ENCODE results near the gene RNF32.
"Not testable (repeated sequence)": the region's sequence is repeated elsewhere in the genome, so short reads cannot be mapped to it uniquely, and the experiment has no call there.

Gene RNF32

GRCh38 chr7:156639426-156640256 lies 933 bp upstream of the RNF32 start:
- peak overlapping the region; percentile 35 for H3K4me3 ChIP-seq (ENCODE audit: low read depth, low read length)

- H3K4me3 ChIP-seq (ENCODE audit: low read depth, low read length) = peak overlapping the region; percentile 78
Observed at GRCh38 chr7:156640949-156641485, 443 bp downstream of the RNF32 start.

DNA sequence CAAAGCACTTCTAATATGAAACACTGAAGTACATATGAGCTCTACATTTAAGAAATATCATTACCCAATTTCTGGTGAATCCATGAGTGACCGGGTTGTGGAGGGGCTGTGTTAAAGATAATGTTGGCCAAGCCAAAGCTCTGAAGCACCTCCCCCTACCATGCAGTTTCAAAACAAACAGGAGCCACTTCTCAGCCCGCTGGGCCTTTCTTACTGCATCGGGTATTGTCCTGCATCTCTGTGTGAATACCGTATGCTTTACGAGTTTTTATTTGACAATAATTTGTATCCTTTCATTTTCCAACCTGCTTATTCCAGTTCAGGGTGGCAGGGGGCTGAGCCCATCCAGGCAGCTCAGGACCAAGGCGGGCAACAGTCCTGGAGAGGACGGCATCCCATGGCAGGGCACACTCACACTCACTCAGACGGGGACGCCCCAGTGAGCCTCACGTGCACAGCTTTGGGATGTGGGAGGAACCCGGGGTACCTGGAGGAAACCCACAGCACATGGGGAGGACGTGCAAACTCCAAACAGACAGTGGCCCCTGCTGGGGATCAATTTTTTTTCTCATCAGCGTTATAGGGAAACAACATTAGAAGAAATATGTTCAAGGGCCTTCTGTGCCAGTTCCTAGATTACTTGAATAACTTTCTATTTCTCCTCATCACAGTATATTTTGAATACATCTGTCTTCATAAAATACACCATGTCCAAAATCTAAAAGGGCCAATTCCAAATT lies 1.9 kb downstream of the RNF32 start:
- no peak overlapping the region for H3K4me3 ChIP-seq (ENCODE audit: low read depth, low read length)

GRCh38 chr7:156647330-156647729 lies 6.8 kb downstream of the RNF32 start:
- not testable (repeated sequence) for H3K4me3 ChIP-seq (ENCODE audit: low read depth, low read length)

GRCh38 chr7:156650042-156650441 lies 9.5 kb downstream of the RNF32 start:
- no peak overlapping the region for H3K4me3 ChIP-seq (ENCODE audit: low read depth, low read length)

GRCh38 chr7:156651474-156651873 lies 10.9 kb downstream of the RNF32 start:
- H3K4me3 ChIP-seq (ENCODE audit: low read depth, low read length) = no peak overlapping the region

DNA sequence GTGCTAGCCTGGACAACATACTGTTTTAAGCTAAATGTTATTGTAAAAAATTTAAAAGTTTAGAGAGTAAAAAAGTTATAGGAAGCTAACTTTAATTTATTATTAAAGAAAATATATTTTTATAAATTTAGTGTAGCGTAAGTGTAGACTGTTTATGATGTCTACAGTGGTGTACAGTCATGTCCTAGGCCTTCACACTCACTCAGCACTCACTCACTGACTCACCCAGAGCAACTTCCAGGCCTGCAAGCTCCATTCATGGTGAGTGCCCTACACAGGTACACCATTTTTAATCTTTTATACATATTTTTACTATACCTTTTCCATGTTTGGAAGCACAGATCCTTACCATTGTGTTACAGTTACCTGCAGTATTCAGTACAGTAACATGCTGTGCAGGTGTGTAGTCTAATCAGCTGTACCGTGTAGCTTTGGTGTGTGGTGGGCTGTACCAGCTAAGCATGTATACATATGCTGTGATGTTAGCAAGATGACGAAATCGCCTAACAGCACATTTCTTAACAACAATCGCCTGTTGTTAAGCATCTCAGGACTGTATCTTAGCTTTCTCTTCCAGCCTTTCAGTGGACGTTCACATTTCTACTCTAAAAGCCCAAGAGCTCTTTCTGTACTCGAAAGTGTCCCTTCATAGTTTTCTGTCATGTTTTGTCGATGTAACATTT lies 12.5 kb downstream of the RNF32 start:
- H3K4me3 ChIP-seq (ENCODE audit: low read depth, low read length) = no peak overlapping the region

- no peak overlapping the region for H3K4me3 ChIP-seq (ENCODE audit: low read depth, low read length)
Observed at GRCh38 chr7:156654511-156655234, 14.1 kb downstream of the RNF32 start.

- no peak overlapping the region for H3K4me3 ChIP-seq (ENCODE audit: low read depth, low read length)
Observed at GRCh38 chr7:156655251-156655650, 14.7 kb downstream of the RNF32 start.

GRCh38 chr7:156655983-156656382 lies 15.4 kb downstream of the RNF32 start:
- H3K4me3 ChIP-seq (ENCODE audit: low read depth, low read length) = no peak overlapping the region

DNA sequence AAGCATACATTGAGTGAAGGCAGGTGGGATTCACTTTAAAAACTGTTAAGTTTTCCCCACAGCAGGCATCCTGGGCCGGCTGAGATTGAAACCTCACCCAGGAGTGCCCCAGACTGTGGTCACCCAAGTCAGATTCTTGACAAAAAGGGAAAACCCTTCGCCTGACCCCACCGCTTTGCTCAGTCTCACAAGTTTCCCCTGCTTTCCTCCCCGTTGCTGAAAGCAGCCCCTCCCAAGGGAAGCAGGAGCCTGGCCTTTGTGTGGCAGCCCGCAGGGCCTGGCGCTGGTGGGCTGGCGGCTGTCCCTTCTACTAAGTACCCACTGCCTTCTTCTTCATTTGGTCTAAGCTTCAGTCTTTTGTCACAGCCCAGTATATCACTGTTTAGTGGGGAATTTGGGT lies 16.0 kb downstream of the RNF32 start:
- no peak overlapping the region for H3K4me3 ChIP-seq (ENCODE audit: low read depth, low read length)

DNA sequence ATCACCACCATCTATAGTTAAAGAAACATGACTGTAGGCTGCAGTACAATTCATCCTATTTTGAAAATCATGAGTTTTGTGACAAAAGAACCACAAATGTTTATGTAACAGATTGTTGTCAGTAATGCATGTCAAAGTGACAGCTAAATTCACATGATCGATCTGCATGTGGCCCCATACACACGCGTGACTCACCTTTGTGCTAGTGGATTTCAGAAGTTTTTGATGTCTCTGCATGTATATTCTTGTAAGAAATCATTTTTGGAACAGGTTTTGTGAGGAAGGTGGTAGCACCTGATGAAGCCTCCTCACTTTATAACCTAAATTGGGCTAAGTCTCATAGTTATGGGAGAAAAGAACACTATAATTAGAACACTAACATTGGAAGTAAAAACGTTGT lies 17.1 kb downstream of the RNF32 start:
- no peak overlapping the region for H3K4me3 ChIP-seq (ENCODE audit: low read depth, low read length)

GRCh38 chr7:156659203-156659602 lies 18.6 kb downstream of the RNF32 start:
- no peak overlapping the region for H3K4me3 ChIP-seq (ENCODE audit: low read depth, low read length)

DNA sequence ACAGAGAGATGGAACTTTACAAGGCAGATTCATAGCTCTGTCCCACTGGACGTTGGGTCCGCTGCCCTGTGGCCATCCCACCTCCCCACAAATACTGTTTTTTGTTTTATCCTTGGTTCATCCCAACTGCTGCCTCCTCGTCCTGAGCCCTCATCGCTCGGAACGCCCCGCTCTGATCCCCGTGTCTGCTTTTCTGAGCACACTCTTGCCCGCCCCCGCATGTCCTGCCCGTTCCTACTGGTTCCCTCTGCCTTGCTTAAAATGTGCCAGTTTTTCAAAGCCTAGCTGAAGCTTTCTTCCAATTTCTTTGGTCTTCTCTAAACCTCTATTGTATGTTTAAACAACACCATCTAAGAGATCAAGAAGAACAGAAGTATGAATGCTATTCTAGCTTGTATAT lies 19.4 kb downstream of the RNF32 start:
- H3K4me3 ChIP-seq (ENCODE audit: low read depth, low read length) = no peak overlapping the region

DNA sequence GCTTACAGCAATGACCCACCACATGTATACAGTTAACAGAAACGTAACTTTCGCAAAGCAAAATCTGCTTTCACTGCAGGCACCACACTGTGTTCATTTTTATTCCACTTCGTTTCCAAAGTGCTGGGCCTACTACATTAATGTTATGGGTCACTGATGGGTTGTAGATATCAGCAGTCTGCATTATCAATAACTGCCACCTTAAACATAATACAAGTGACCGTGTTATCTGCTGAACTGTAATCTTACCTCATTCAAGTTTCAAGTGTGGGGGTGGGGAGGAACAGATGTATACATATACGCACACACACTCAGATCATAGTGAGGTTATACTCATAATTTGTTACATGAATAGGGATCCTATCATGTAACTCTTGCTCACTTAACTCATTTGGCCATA lies 21.1 kb downstream of the RNF32 start:
- no peak overlapping the region for H3K4me3 ChIP-seq (ENCODE audit: low read depth, low read length)

DNA sequence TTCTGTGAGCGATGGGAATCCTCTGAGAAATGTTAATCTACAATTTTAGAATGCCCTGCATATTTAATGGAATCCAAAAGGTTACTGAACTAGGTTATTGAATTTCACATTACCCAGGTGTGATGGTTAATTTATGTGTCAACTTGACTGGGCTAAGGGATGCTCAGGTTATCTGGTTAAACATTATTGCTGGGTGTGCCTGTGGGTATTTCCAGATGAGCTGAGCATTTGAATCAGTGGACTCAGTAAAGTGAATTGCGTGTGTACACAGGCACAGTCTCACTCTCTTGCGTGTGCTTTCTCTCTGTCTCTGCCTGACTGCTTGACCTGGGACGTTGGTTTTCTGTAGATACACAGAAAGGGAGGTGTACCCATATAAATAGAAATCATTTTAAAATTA lies 21.7 kb downstream of the RNF32 start:
- H3K4me3 ChIP-seq (ENCODE audit: low read depth, low read length) = no peak overlapping the region

DNA sequence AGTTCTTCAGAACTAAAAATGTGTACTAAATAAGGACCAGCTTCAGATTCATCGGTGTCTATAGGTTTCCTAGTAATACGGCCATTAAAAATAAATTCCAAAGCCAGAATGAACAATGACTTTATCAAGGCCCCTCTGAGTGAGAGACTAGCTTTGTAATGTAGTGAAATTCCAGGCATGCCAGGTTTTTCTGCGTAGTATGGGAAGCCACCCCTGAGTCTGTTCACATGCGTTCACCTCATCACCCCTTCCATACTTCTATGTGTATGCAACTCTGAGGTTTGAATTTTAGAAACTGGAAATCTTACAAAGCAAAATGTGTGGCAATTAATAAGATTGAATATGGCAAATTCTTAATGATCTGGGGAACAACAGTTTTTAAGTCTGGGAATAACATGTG lies 24.5 kb downstream of the RNF32 start:
- no peak overlapping the region for H3K4me3 ChIP-seq (ENCODE audit: low read depth, low read length)

- H3K4me3 ChIP-seq (ENCODE audit: low read depth, low read length) = no peak overlapping the region
Observed at GRCh38 chr7:156666368-156667109, 26.0 kb downstream of the RNF32 start.

GRCh38 chr7:156667110-156667426 lies 26.5 kb downstream of the RNF32 start:
- no peak overlapping the region for H3K4me3 ChIP-seq (ENCODE audit: low read depth, low read length)

- no peak overlapping the region for H3K4me3 ChIP-seq (ENCODE audit: low read depth, low read length)
Observed at GRCh38 chr7:156668130-156668741, 27.7 kb downstream of the RNF32 start.
